ENCODE results near the gene DDTL. TPM values are rescaled to one million over a fixed set of nuclear protein-coding genes. Genes with fewer than 3 reads are reported as not detected.

DDTL gene
- total RNA-seq, 4 donors from 2014 or later = 0.84 to 1.1 TPM; not detected in 2

- no peak for TF ChIP-seq CTCF (IDR thresholded peaks at IDR 0.05)
- ATAC-seq (ENCODE audit: low FRiP score) (no peak), DNase-seq (ENCODE audit: low spot score) (no peak)
These were observed 41.3 kb downstream of the DDTL start for GRCh38 chr22:24008022-24008283.

- ATAC-seq (ENCODE audit: low FRiP score) (no peak), DNase-seq (ENCODE audit: low spot score) (no peak)
- no peak for TF ChIP-seq CTCF (IDR thresholded peaks at IDR 0.05)
These were observed 41.9 kb downstream of the DDTL start for GRCh38 chr22:24008381-24009226.

- DNase-seq (ENCODE audit: low spot score) = no peak
- no peak for TF ChIP-seq CTCF (IDR thresholded peaks at IDR 0.05)
- ATAC-seq (ENCODE audit: low FRiP score) = no peak
These were observed 42.7 kb downstream of the DDTL start for GRCh38 chr22:24009227-24010017.

- no peak for DNase-seq (ENCODE audit: low spot score)
- TF ChIP-seq CTCF (IDR thresholded peaks at IDR 0.05) = no peak
- ATAC-seq (ENCODE audit: low FRiP score) = no peak
These were observed 43.3 kb downstream of the DDTL start for GRCh38 chr22:24010018-24010391.

GRCh38 chr22:24011735-24012068 lies 45.0 kb downstream of the DDTL start:
- DNase-seq (ENCODE audit: low spot score) = no peak
- ATAC-seq (ENCODE audit: low FRiP score) = peak; percentile 6
- TF ChIP-seq CTCF (IDR thresholded peaks at IDR 0.05) = no peak

- no peak for DNase-seq (ENCODE audit: low spot score)
- no peak for ATAC-seq (ENCODE audit: low FRiP score)
- TF ChIP-seq CTCF (IDR thresholded peaks at IDR 0.05) = no peak
These were observed 49.5 kb downstream of the DDTL start for GRCh38 chr22:24016156-24016555.

- DNase-seq (ENCODE audit: low spot score) = no peak
- no peak for ATAC-seq (ENCODE audit: low FRiP score)
- TF ChIP-seq CTCF (IDR thresholded peaks at IDR 0.05) = no peak
These were observed 54.6 kb downstream of the DDTL start for GRCh38 chr22:24021304-24021703.
